WTC11 (cell line): ENCODE data around the gene CACNA1A. TPM values are rescaled to one million over a fixed set of nuclear protein-coding genes. Genes with fewer than 3 reads are reported as not detected.
"Not testable (repeated sequence)": the region's sequence is repeated elsewhere in the genome, so short reads cannot be mapped to it uniquely, and the experiment has no call there.

ENCODE experiments used
- ATAC-seq: fragments of 200-7000 bp; cut with Tn5 transposase; 2 replicates; pipeline ENCODE4 v1.10.0; 2021; ENCODE audit warnings: mild to moderate bottlenecking, moderate library complexity
- CTCF ChIA-PET: fragments of 300-600 bp; sonication (Branson Sonifier 250); formaldehyde crosslinking; loops from one replicate; lab custom pipeline; 2021; ENCODE audit warnings: antibody characterized with exemption; lab: Charles Lee
- POLR2A ChIA-PET: fragments of 350-600 bp; sonication (Branson Sonifier 250); formaldehyde crosslinking; loops from one replicate; lab custom pipeline; 2021; ENCODE audit warnings: antibody characterized with exemption; lab: Charles Lee
- DNase-seq: peaks from one replicate; pipeline ENCODE4 v3.0.0; 2021; ENCODE audit warnings: low spot score
- H3K27ac Mint-ChIP-seq: 2 replicates; pipeline ENCODE4 v1.8.0; 2021; ENCODE audit warnings: mixed read lengths
- H3K27me3 Mint-ChIP-seq: 2 replicates; pipeline ENCODE4 v1.8.0; 2021; ENCODE audit warnings: low read depth, mild to moderate bottlenecking, moderate library complexity, mixed read lengths
- H3K36me3 Mint-ChIP-seq: 2 replicates; pipeline ENCODE4 v1.8.0; 2021; ENCODE audit warnings: mixed read lengths
- H3K4me1 Mint-ChIP-seq: 2 replicates; pipeline ENCODE4 v1.8.0; 2022; ENCODE audit warnings: mixed read lengths
- H3K4me3 Mint-ChIP-seq: 2 replicates; pipeline ENCODE4 v1.8.0; 2021; ENCODE audit warnings: mild to moderate bottlenecking, moderate library complexity, mixed read lengths
- H3K9me3 Mint-ChIP-seq: 2 replicates; pipeline ENCODE4 v1.8.0; 2021; ENCODE audit warnings: mixed read lengths
- CBFB ChIP-seq: sonication (generic); formaldehyde crosslinking; IDR thresholded peaks from 2 replicates; pipeline ENCODE4 v1.8.1; 2022; ENCODE audit warnings: mild to moderate bottlenecking, low read depth, missing genetic modification reagents
- FOXK1 ChIP-seq: sonication (generic); formaldehyde crosslinking; IDR thresholded peaks from 2 replicates; pipeline ENCODE4 v1.8.0; 2022; ENCODE audit warnings: mild to moderate bottlenecking, moderate library complexity, missing genetic modification reagents
- JAZF1 ChIP-seq: fragments of 250-450 bp; sonication (Bioruptor Pico); IDR thresholded peaks from 2 replicates; pipeline ENCODE4 v1.9.0; 2021; ENCODE audit warnings: moderate library complexity, mild to moderate bottlenecking, inconsistent platforms
- JUN ChIP-seq: sonication (generic); formaldehyde crosslinking; IDR thresholded peaks from 2 replicates; pipeline ENCODE4 v1.8.0; 2023; ENCODE audit warnings: mild to moderate bottlenecking, missing genetic modification reagents
- NFYB ChIP-seq: sonication (generic); formaldehyde crosslinking; conservative IDR thresholded peaks from 2 replicates; pipeline ENCODE4 v1.8.0; 2022; ENCODE audit warnings: low read depth, missing genetic modification reagents
- NR3C1 ChIP-seq: sonication (generic); formaldehyde crosslinking; conservative IDR thresholded peaks from 2 replicates; pipeline ENCODE4 v1.8.1; 2023; ENCODE audit warnings: low read depth, mild to moderate bottlenecking, missing genetic modification reagents
- RELA ChIP-seq: sonication (generic); formaldehyde crosslinking; IDR thresholded peaks from 2 replicates; pipeline ENCODE4 v1.8.1; 2022; ENCODE audit warnings: missing genetic modification reagents, mild to moderate bottlenecking, borderline replicate concordance
- TEAD1 ChIP-seq: sonication (generic); formaldehyde crosslinking; IDR thresholded peaks from 2 replicates; pipeline ENCODE4 v1.8.0; 2022; ENCODE audit warnings: mild to moderate bottlenecking, missing genetic modification reagents
- ZNF121 ChIP-seq: sonication (generic); formaldehyde crosslinking; IDR thresholded peaks from 2 replicates; pipeline ENCODE4 v1.8.0; 2023; ENCODE audit warnings: missing genetic modification reagents
- ZNF232 ChIP-seq: sonication (generic); formaldehyde crosslinking; IDR thresholded peaks from 2 replicates; pipeline ENCODE4 v1.8.0; 2022; ENCODE audit warnings: mild to moderate bottlenecking, missing genetic modification reagents
- ZNF263 ChIP-seq: sonication (generic); formaldehyde crosslinking; IDR thresholded peaks from 2 replicates; pipeline ENCODE4 v1.8.1; 2022; ENCODE audit warnings: low read depth, mild to moderate bottlenecking, moderate library complexity, missing genetic modification reagents
- ZNF423 ChIP-seq: fragments of 250-450 bp; sonication (Bioruptor Pico); IDR thresholded peaks from 2 replicates; pipeline ENCODE4 v2.1.2; 2022; ENCODE audit warnings: mild to moderate bottlenecking, moderate library complexity
- ZNF671 ChIP-seq: fragments of 250-450 bp; sonication (Bioruptor Pico); IDR thresholded peaks from 2 replicates; pipeline ENCODE4 v1.8.0; 2021; ENCODE audit warnings: mild to moderate bottlenecking
- total RNA-seq: library from RNA; stranded (reverse); gene quantifications from 3 replicates; pipeline ENCODE4 v1.2.3, GENCODE V29; 2021
- TF ChIP-seq, protein P1 (sequence below): sonication (generic); formaldehyde crosslinking; IDR thresholded peaks from 2 replicates; pipeline ENCODE4 v1.8.1; 2022; ENCODE audit warnings: mild to moderate bottlenecking, moderate library complexity, missing genetic modification reagents
- TF ChIP-seq, protein P2 (sequence below): sonication (generic); formaldehyde crosslinking; IDR thresholded peaks from 2 replicates; pipeline ENCODE4 v1.8.0; 2022; ENCODE audit warnings: missing genetic modification reagents
- TF ChIP-seq, protein P3 (sequence below): sonication (generic); formaldehyde crosslinking; IDR thresholded peaks from 2 replicates; pipeline ENCODE4 v1.8.1; 2023; ENCODE audit warnings: mild to moderate bottlenecking, moderate library complexity, missing genetic modification reagents
- TF ChIP-seq, protein P4 (sequence below): fragments of 250-450 bp; sonication (Bioruptor Pico); IDR thresholded peaks from 2 replicates; pipeline ENCODE4 v1.9.0; 2021; ENCODE audit warnings: mild to moderate bottlenecking
- TF ChIP-seq, protein P5 (sequence below): sonication (generic); formaldehyde crosslinking; IDR thresholded peaks from 2 replicates; pipeline ENCODE4 v1.8.1; 2022; ENCODE audit warnings: mild to moderate bottlenecking, missing genetic modification reagents, moderate library complexity, borderline replicate concordance
- TF ChIP-seq, protein P6 (sequence below): sonication (generic); formaldehyde crosslinking; IDR thresholded peaks from 2 replicates; pipeline ENCODE4 v1.8.1; 2023; ENCODE audit warnings: mild to moderate bottlenecking, missing genetic modification reagents
- TF ChIP-seq, protein P7 (sequence below): sonication (generic); formaldehyde crosslinking; IDR thresholded peaks from 2 replicates; pipeline ENCODE4 v1.8.0; 2022; ENCODE audit warnings: mild to moderate bottlenecking, missing genetic modification reagents

Gene CACNA1A
- total RNA-seq, 1 experiment from 2014 or later: 28.9 TPM

DNA sequence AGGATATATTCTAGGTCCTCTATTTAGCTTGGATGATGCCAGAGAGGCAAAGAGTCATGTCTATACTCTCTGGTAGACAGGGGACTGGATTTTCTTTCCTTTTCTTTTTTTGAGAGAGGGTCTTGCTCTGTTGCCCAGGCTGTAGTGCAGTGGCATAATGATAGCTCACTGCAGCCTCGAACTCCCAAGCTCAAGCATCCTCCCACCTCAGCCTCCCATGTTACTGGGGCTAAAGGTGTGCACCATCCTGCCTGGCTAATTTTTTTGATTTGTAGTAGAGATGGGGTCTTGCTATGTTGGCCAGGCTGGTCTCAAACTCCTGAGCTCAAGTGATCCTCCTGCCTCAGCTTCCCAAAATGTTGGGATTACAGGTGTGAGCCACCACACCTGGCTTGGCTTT, 249.9 kb downstream of the CACNA1A start:
- DNase-seq, CTCF ChIA-PET: not testable (repeated sequence)

DNA sequence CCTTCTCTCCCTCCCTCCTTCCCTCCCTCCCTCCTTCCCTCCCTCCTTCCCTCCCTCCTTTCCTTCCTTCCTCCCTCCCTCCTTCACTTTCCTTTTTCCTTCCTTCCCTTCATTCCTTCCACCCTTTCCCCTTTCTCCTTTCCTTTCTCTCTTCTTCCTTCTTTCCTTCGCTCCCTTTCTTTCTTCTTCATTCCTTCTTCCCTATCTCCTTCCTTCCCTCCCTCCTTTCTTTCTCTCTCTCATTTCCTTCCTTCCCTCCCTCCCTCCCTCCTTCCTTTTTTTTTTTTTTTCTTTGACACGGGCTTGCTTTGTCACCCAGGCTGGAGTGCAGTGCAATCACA, 250.6 kb downstream of the CACNA1A start:
- CTCF ChIA-PET: interaction anchor here (0.7 to 1.1 kb wide), 2 partner anchors 60 to 61 kb away, joined by 3 to 4 read pairs; no protein-coding TSS in a partner anchor
- peaks cover 37% of the 10 kb centered on the region for H3K36me3 Mint-ChIP-seq

More for the DNA sequence above, 249.9 kb downstream of the CACNA1A start:
- peaks cover 12% of the 10 kb centered on the region for H3K9me3 Mint-ChIP-seq
- TF ChIP-seq ZNF121 (CRISPR knock-in tag): peak; percentile 15; the same call in 1 of the 2 replicates
- TF ChIP-seq, all 79 proteins: peak for 1; not testable (repeated sequence) for 78
- H3K4me1 Mint-ChIP-seq, POLR2A ChIA-PET, H3K4me3 Mint-ChIP-seq, ATAC-seq, H3K27ac Mint-ChIP-seq, H3K27me3 Mint-ChIP-seq: not testable (repeated sequence)
- H3K36me3 Mint-ChIP-seq: peaks cover 45% of the 10 kb centered on the region

More for the DNA sequence above, 250.6 kb downstream of the CACNA1A start:
- Mint-ChIP-seq H3K27me3 (no peaks in the 10 kb centered on the region; the same call in 1 of the 2 replicates), H3K9me3 (peaks cover 12% of the 10 kb centered on the region), H3K4me3 (no peak overlapping the region), H3K4me1 (no peaks in the 10 kb centered on the region), H3K27ac (no peak overlapping the region)
- TF ChIP-seq JAZF1 (CRISPR knock-in tag) (no peak), NFYB (CRISPR knock-in tag) (no peak), RELA (no peak), TEAD1 (no peak), ZNF671 (CRISPR knock-in tag) (no peak), JUN (CRISPR knock-in tag) (no peak), ZNF423 (CRISPR knock-in tag) (no peak), NR3C1 (no peak), FOXK1 (CRISPR knock-in tag) (no peak), ZNF263 (CRISPR knock-in tag) (no peak), CBFB (CRISPR knock-in tag) (no peak), ZNF232 (CRISPR knock-in tag) (no peak), ZNF121 (CRISPR knock-in tag) (no peak)
- TF ChIP-seq, protein P1, sequence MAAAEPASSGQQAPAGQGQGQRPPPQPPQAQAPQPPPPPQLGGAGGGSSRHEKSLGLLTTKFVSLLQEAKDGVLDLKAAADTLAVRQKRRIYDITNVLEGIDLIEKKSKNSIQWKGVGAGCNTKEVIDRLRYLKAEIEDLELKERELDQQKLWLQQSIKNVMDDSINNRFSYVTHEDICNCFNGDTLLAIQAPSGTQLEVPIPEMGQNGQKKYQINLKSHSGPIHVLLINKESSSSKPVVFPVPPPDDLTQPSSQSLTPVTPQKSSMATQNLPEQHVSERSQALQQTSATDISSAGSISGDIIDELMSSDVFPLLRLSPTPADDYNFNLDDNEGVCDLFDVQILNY (CRISPR knock-in tag): no peak
- TF ChIP-seq, protein P2, sequence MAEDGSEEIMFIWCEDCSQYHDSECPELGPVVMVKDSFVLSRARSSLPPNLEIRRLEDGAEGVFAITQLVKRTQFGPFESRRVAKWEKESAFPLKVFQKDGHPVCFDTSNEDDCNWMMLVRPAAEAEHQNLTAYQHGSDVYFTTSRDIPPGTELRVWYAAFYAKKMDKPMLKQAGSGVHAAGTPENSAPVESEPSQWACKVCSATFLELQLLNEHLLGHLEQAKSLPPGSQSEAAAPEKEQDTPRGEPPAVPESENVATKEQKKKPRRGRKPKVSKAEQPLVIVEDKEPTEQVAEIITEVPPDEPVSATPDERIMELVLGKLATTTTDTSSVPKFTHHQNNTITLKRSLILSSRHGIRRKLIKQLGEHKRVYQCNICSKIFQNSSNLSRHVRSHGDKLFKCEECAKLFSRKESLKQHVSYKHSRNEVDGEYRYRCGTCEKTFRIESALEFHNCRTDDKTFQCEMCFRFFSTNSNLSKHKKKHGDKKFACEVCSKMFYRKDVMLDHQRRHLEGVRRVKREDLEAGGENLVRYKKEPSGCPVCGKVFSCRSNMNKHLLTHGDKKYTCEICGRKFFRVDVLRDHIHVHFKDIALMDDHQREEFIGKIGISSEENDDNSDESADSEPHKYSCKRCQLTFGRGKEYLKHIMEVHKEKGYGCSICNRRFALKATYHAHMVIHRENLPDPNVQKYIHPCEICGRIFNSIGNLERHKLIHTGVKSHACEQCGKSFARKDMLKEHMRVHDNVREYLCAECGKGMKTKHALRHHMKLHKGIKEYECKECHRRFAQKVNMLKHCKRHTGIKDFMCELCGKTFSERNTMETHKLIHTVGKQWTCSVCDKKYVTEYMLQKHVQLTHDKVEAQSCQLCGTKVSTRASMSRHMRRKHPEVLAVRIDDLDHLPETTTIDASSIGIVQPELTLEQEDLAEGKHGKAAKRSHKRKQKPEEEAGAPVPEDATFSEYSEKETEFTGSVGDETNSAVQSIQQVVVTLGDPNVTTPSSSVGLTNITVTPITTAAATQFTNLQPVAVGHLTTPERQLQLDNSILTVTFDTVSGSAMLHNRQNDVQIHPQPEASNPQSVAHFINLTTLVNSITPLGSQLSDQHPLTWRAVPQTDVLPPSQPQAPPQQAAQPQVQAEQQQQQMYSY (CRISPR knock-in tag): no peak
- TF ChIP-seq, protein P3, sequence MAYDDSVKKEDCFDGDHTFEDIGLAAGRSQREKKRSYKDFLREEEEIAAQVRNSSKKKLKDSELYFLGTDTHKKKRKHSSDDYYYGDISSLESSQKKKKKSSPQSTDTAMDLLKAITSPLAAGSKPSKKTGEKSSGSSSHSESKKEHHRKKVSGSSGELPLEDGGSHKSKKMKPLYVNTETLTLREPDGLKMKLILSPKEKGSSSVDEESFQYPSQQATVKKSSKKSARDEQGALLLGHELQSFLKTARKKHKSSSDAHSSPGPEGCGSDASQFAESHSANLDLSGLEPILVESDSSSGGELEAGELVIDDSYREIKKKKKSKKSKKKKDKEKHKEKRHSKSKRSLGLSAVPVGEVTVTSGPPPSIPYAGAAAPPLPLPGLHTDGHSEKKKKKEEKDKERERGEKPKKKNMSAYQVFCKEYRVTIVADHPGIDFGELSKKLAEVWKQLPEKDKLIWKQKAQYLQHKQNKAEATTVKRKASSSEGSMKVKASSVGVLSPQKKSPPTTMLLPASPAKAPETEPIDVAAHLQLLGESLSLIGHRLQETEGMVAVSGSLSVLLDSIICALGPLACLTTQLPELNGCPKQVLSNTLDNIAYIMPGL: no peak
- TF ChIP-seq, protein P4, sequence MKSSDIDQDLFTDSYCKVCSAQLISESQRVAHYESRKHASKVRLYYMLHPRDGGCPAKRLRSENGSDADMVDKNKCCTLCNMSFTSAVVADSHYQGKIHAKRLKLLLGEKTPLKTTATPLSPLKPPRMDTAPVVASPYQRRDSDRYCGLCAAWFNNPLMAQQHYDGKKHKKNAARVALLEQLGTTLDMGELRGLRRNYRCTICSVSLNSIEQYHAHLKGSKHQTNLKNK (CRISPR knock-in tag): no peak
- TF ChIP-seq, protein P5, sequence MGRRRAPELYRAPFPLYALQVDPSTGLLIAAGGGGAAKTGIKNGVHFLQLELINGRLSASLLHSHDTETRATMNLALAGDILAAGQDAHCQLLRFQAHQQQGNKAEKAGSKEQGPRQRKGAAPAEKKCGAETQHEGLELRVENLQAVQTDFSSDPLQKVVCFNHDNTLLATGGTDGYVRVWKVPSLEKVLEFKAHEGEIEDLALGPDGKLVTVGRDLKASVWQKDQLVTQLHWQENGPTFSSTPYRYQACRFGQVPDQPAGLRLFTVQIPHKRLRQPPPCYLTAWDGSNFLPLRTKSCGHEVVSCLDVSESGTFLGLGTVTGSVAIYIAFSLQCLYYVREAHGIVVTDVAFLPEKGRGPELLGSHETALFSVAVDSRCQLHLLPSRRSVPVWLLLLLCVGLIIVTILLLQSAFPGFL (CRISPR knock-in tag): no peak
- TF ChIP-seq, protein P6, sequence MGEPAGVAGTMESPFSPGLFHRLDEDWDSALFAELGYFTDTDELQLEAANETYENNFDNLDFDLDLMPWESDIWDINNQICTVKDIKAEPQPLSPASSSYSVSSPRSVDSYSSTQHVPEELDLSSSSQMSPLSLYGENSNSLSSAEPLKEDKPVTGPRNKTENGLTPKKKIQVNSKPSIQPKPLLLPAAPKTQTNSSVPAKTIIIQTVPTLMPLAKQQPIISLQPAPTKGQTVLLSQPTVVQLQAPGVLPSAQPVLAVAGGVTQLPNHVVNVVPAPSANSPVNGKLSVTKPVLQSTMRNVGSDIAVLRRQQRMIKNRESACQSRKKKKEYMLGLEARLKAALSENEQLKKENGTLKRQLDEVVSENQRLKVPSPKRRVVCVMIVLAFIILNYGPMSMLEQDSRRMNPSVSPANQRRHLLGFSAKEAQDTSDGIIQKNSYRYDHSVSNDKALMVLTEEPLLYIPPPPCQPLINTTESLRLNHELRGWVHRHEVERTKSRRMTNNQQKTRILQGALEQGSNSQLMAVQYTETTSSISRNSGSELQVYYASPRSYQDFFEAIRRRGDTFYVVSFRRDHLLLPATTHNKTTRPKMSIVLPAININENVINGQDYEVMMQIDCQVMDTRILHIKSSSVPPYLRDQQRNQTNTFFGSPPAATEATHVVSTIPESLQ (CRISPR knock-in tag): no peak
- TF ChIP-seq, protein P7, sequence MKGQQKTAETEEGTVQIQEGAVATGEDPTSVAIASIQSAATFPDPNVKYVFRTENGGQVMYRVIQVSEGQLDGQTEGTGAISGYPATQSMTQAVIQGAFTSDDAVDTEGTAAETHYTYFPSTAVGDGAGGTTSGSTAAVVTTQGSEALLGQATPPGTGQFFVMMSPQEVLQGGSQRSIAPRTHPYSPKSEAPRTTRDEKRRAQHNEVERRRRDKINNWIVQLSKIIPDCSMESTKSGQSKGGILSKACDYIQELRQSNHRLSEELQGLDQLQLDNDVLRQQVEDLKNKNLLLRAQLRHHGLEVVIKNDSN: no peak
- no peak for DNase-seq
- POLR2A ChIA-PET: no interaction called here
- ATAC-seq: no peak
